OCI-M1 (cell line): ENCODE results near the gene ZBED4.
A peak's percentile ranks its signal among the peaks of the same experiment; 100 is the strongest.
"Not testable (repeated sequence)": the region's sequence is repeated elsewhere in the genome, so short reads cannot be mapped to it uniquely, and the experiment has no call there.

Experiments
- DNase-seq: peaks from one replicate; lab custom pipeline; 2025; lab: John Stamatoyannopoulos, UW

ZBED4 gene

GRCh38 chr22:49852568-49852897, 1.1 kb upstream of the ZBED4 start:
- not testable (repeated sequence) for DNase-seq

DNA sequence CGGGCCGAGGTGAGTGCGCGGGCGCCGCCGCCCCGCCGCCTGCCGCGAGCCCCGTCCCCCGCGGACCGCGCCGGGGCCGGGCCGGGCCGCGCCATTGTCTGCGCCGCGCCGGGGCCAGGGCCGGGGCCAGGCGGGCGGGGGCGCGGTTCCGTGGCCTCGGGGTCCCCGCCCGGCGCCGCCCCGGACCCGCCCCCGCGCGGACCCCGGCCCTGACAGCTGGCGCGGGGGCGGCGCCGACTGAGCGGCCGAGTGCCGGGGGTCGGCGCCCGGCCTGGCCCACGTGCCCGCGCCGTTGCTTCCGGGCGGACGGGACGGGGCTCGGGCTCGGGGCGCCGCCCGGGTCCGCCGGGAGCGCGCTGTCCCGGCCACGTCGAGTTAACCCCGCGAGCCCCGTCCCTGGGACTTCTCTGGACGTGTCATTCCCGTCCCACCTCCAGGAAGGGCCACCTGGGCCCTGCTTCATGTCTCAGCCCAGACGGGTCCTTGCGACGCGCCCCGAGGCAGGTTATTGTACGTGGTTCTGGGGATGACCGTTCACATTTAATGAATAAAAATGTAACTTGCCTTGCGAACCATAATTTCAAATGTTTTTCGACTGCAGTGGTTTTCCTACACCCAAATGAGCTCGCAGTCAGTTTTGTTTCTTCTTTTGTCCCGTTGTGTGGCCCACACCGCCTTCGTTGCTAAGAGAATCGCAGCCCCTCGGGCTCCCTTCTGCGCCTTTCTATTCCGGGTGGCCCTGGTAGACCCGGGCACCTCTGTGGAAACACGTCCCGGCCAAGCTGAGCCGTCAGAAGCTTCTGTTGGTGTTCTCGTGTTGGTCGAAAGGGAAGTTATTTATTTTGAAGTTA, 562 bp downstream of the ZBED4 start:
- peak; percentile 48 for DNase-seq

GRCh38 chr22:49855251-49855911, 1.7 kb downstream of the ZBED4 start:
- DNase-seq: no peak

GRCh38 chr22:49856343-49856742, 2.7 kb downstream of the ZBED4 start:
- no peak for DNase-seq

DNA sequence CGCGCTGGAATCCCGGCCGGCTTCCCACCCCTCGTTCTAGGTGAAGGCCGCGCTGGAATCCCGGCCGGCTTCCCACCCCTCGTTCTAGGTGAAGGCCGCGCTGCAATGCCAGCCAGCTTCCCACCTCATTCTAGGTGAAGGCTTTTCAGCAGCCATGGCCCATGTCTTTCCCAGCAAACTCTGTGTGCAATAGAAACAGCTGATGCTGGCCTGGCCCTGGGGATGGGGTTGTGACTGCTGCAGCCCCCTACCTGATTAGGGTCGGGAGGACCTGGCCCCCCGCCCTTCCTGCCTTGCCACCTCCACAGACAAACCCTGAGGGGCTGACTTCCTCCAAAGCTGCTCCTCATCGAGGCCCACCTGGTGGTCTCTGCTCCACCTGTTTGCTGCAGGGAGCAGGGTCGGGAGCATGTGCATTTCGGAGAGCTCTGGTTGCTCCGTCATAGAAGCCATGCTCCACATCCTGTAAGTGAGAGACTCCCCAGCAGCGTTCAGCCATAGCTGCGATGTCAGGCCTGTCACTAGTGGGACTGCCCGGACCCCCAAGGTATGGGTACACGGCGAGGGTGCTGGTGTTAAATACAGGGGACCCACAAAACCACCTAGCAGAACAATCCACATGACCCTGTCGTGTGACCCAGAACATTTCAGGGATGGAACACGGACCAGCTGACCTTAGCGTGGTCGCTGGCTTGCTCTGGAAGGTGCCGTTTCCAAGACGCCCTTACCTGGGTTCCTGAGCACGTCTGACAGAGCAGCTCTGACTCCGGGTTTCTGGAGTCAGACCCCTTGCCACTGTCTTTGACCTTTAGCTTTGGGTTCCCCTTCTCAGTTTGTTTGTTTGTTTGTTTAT, 3.3 kb downstream of the ZBED4 start:
- DNase-seq: no peak

GRCh38 chr22:49858827-49859226, 5.2 kb downstream of the ZBED4 start:
- DNase-seq: no peak

GRCh38 chr22:49861642-49862495, 8.2 kb downstream of the ZBED4 start:
- DNase-seq: no peak

DNA sequence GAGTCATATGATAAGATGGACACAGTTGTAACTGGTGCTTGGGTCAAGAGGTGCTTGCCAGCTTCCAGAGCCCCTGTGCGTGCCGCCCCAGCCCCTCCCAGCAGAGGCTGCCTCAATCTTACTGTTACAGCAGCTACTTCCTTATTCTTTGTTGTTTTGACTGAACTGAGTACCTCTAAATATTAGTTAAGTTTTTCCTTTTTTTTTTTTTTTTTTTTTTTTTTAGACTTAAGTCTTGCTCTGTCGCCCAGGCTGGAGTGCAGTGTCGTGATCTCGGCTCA, 8.8 kb downstream of the ZBED4 start:
- DNase-seq: no peak

DNA sequence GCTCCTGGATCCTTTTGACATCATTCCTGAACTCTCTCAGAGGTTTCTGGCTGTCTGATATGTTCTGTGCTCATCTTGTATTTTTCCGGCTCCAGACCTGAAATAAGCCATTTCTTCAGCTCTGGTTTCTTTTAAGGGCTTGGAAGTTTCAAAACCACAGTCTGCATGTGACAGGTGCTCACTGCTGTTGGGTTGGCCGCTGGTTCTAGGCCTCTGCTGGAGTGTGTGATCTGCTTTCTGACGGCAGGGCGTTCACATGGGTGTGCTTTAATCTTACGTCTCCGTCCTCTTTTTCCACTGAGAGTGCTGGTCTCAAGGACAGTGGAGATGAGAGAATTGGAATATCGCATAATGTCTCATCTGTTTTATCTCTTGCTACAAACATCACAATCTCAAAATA, 10.3 kb downstream of the ZBED4 start:
- DNase-seq: no peak

DNA sequence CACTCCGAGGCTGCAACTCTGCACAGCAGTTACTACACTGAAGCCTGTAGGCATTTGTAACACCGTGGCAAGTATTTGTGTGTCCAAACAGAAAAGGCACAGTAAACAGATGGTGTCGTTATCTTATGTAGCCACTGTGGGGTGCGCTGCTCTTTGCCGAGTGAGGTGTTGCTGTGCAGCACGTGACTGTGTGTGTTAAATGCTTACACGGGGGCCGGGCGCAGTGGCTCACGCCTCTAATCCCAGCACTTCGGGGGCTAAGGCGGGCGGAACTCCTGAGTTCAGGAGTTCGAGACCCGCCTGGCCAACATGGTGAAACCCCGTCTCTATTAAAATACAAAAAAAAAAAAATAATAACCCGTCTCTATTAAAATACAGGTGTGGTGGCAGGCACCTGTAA, 11.5 kb downstream of the ZBED4 start:
- no peak for DNase-seq

DNA sequence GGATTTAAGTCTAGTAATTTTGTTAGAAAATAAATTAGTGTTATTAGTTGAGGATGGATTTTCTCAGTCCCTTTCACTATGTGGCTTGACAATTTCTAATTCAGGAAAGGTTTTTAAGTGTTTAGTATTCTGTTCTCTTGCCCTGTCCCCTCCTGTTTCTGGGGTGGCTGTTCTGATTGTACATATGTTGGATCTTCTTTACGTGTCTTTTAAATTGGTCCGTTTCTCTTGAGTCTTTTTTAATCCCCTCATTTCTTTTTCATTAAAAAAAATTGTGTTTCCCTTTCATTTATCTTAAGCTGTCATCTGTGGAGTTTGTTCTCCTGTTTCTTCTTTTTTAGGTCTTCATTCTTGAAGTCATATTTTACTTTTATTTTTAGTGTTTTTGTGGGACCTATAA, 12.5 kb downstream of the ZBED4 start:
- peak; percentile 29 for DNase-seq

- DNase-seq: no peak
Measured at GRCh38 chr22:49866646-49867045, 13.0 kb downstream of the ZBED4 start.

DNA sequence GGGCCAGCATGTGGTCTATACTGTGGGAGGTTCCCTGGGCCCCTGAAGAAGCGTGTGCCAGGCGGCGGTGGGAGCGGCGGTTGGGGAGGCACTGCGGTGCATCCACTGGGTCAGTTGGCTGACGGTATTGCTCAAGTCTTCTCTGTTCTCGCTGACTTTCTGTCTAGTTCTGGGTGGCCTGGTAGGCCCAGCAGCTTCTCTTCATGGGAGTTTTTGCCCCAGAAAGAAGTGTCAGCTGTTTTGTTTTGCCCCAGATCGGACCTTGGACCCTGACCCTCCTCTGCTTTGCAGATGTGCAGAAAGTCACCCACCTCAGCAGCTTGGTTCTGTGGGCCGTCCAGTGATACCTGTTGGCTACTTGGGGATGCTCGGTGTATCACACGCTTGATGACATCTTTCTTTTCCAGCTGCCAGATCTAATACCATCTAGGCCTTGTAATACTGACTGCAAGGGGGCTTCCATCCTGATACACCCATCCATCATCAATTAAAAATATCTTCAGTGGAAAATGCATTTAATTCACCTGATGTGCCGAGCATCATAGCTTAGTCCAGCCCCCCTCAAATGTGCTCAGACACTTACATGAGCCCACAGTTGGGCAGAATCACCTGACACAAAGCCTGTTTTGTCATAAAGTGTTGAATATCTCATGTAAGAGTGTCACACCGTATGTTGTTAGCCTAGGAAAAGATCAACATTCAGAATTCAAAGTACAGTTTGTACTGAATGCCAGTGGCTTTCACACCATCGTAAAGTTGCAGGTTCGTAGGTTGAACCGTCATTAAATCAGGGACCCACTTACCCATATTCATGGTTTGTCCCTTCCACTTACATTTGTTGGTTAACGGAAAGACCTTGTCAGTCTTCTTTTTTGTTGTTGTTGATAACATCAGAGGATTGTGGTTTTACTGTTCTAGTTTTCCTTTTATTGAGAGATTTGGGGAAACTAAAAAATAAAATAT, 13.9 kb downstream of the ZBED4 start:
- DNase-seq: no peak

GRCh38 chr22:49869086-49869830, 15.6 kb downstream of the ZBED4 start:
- no peak for DNase-seq

DNA sequence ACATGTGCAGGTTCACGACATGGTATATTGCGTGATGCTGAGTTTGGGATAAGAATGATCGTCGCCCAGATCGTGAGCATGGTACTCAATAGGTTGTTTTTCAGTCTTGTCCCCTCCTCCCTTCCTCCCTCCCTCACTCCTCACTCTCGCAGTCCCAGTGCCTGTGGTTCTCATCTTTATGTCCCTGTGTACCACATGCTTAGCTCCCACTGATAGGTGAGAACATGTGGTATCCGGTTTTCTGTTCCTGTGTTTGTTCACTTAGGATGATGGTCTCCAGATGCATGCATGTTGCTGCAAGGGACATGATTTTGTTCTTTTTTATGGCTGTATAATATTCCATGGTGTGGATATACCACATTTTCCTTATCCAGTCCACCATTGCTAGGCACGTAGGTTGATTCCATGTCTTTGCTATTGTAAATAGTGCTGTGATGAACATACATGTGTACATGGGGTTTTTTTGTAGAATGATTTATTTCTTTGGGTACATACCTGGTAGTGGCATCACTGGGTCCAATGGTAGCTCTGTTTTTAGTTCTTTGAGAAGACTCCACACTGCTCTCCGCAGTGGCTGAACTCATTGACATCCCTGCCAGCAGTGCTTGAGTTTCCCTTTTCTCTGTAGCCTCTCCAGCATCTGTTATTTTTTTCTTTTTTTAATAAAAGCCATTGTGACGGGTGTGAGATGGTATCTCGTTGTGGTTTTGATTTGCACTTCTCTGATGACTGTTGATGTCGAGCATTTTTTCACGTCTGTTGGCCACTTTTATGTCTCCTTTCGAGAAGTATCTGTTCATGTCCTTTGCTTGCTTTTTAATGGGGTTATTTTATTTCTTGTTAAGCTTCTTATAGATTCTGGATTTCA, 16.4 kb downstream of the ZBED4 start:
- DNase-seq: peak; percentile 9

DNA sequence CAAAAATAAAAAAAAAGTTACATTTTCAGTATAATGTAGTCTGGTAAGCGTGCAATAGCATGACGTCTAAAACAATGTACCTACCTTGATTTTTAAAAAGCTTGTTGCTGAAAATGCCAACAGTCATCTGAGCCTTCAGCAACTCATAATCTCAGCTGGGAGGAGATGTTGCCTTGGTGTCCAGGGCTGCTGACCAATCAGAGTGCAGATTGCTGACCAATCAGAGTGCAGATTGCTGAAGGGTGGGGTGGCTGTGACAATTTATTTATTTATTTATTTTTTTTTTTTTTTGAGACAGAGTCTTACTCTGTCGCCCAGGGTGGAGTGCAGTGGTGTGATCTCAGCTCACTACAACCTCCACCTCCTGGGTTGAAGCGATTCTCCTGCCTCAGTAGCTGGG, 17.8 kb downstream of the ZBED4 start:
- peak; percentile 18 for DNase-seq

DNA sequence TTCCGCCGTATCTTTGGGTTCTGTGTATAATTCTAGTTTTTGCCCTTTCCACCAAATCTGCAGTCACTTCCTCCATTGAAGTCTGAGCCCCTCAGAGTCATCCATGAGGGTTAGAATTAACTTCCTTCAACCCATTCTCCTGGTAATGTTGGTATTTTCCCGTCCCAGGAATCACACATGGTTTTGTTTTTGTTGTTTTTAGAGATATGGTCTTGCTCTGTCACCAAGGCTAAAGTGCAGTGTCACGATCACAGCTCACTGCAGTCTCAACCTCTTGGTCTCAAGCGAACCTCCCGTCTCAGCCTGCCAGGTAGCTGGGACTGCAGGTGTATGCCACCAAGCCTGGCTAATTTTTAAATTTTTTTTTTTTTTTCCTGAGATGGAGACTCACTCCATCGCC, 18.7 kb downstream of the ZBED4 start:
- DNase-seq: no peak

- DNase-seq: no peak
Measured at GRCh38 chr22:49873228-49873940, 19.7 kb downstream of the ZBED4 start.

- DNase-seq: no peak
Measured at GRCh38 chr22:49877642-49878041, 24.0 kb downstream of the ZBED4 start.
